ENCODE data around the gene ENOX1. TPM values are rescaled to one million over a fixed set of nuclear protein-coding genes. Genes with fewer than 3 reads are reported as not detected.

ENOX1 gene
- total and polyA plus RNA-seq, 2 of the 13 experiments (the other 11 are each of a cell fraction or from before 2014, with no cell fraction given) = not detected

GRCh38 chr13:43304945-43305344 is 481.8 kb downstream of the ENOX1 start:
- CTCF ChIA-PET (ENCODE audit: low intra/inter-chr PET ratio, low total read pairs) = no interaction called here
- Histone ChIP-seq H3K4me2 (ENCODE audit: low read depth, low read length) (no peak overlapping the region), H3K36me3 (replicated peaks in 1 of 2; ENCODE audit: control insufficient read depth in 1 of 2, insufficient read depth in 2 of 2, low read length in 2 of 2) (no peaks in the 10 kb centered on the region), H4K20me1 (ENCODE audit: insufficient read depth, low read length) (no peaks in the 10 kb centered on the region), H3K9me3 (ENCODE audit: low read length) (no peaks in the 10 kb centered on the region), H3K79me2 (ENCODE audit: insufficient read depth, low read length) (no peaks in the 10 kb centered on the region), H2AFZ (ENCODE audit: low read length) (no peak overlapping the region), H3K4me3 (replicated peaks in 1 of 3; ENCODE audit: insufficient read depth in 1 of 3, low read depth in 2 of 3, low read length in 3 of 3) (no peak overlapping the region), H3K4me1 (ENCODE audit: insufficient read depth, low read length) (peaks cover 16% of the 10 kb centered on the region), H3K27me3 (ENCODE audit: control insufficient read depth in 1 of 2, insufficient read depth in 2 of 2, low read length in 2 of 2) (peaks cover 0 to 1% of the 10 kb centered on the region in 2 experiments; a peak in 1 of 5 replicates), H3K9ac (ENCODE audit: insufficient read depth, low read depth, low read length) (no peak overlapping the region), H3K27ac (ENCODE audit: extremely low read length, insufficient read depth, low read length) (no peak overlapping the region)
- no peak for ATAC-seq
- DNase-seq (ENCODE audit: low spot score) = no peak
- BruUV-seq (replicated peaks) = no TSS peak
- WGBS (ENCODE audit: low lambda C conversion rate) = 13% methylated on average over 2 of the region's 2 CpGs
- FAIRE-seq = no peak
- POLR2A ChIA-PET = no interaction called here
- intact Hi-C loops (cut with micrococcal nuclease; ENCODE audit: unreplicated experiment) = no loop called here
- in situ Hi-C loops (cut with HindIII; ENCODE audit: extremely low pct_ligation_motif_present, low pct_unique_long_range_greater_than_20kb) = loop anchor here (25.0 kb wide), 1 partner anchor 482 kb away; the partner anchor contains the start of gene ENOX1
- TF ChIP-seq ZNF878 (CRISPR knock-in tag; IDR thresholded peaks at IDR 0.05) = no peak
- no peak for TF ChIP-seq PLSCR1 (CRISPR knock-in tag; IDR thresholded peaks at IDR 0.05; ENCODE audit: borderline replicate concordance)
- no peak for TF ChIP-seq GPN1 (CRISPR knock-in tag; IDR thresholded peaks at IDR 0.05; ENCODE audit: borderline replicate concordance)
- TF ChIP-seq ZNF326 (CRISPR knock-in tag; IDR thresholded peaks at IDR 0.05; ENCODE audit: borderline replicate concordance) = no peak
- TF ChIP-seq CHD2 (IDR thresholded peaks at IDR 0.05; ENCODE audit: low read depth, low read length) = no peak
- TF ChIP-seq KLF11 (CRISPR knock-in tag; IDR thresholded peaks at IDR 0.05) = no peak
- no peak for TF ChIP-seq ZNF317 (CRISPR knock-in tag; IDR thresholded peaks at IDR 0.05)

GRCh38 chr13:43304449-43304848 is 482.3 kb downstream of the ENOX1 start:
- no TSS peak for BruUV-seq (replicated peaks)
- H3K4me1 ChIP-seq (ENCODE audit: insufficient read depth, low read length) = peaks cover 16% of the 10 kb centered on the region
- no peaks in the 10 kb centered on the region for H4K20me1 ChIP-seq (ENCODE audit: insufficient read depth, low read length)
- in situ Hi-C loops (cut with HindIII; ENCODE audit: extremely low pct_ligation_motif_present, low pct_unique_long_range_greater_than_20kb) (loop anchor here (25.0 kb wide), 1 partner anchor 483 kb away; the partner anchor contains the start of gene ENOX1), intact Hi-C loops (cut with micrococcal nuclease; ENCODE audit: unreplicated experiment) (no loop called here)
- no peak for DNase-seq (ENCODE audit: low spot score)
- no peak overlapping the region for H3K27ac ChIP-seq (ENCODE audit: extremely low read length, insufficient read depth, low read length)
- no peak overlapping the region for H3K4me3 ChIP-seq (replicated peaks in 1 of 3; ENCODE audit: insufficient read depth in 1 of 3, low read depth in 2 of 3, low read length in 3 of 3)
- no peaks in the 10 kb centered on the region for H3K36me3 ChIP-seq (replicated peaks in 1 of 2; ENCODE audit: control insufficient read depth in 1 of 2, insufficient read depth in 2 of 2, low read length in 2 of 2)
- POLR2A ChIA-PET = no interaction called here
- H3K9me3 ChIP-seq (ENCODE audit: low read length) = no peaks in the 10 kb centered on the region
- no peak for FAIRE-seq
- no peak overlapping the region for H3K9ac ChIP-seq (ENCODE audit: insufficient read depth, low read depth, low read length)
- H2AFZ ChIP-seq (ENCODE audit: low read length) = no peak overlapping the region
- ATAC-seq = no peak
- peaks cover 0 to 1% of the 10 kb centered on the region in 2 experiments; a peak in 1 of 5 replicates for H3K27me3 ChIP-seq (ENCODE audit: control insufficient read depth in 1 of 2, insufficient read depth in 2 of 2, low read length in 2 of 2)
- WGBS (ENCODE audit: low lambda C conversion rate) = 0% methylated on average over 2 of the region's 2 CpGs
- H3K4me2 ChIP-seq (ENCODE audit: low read depth, low read length) = no peak overlapping the region
- TF ChIP-seq NR0B2 (CRISPR knock-in tag; IDR thresholded peaks at IDR 0.05) = no peak
- no peak for TF ChIP-seq MED8 (CRISPR knock-in tag; IDR thresholded peaks at IDR 0.05; ENCODE audit: insufficient replicate concordance)
- no peak for TF ChIP-seq NFYB (CRISPR knock-in tag; IDR thresholded peaks at IDR 0.05)
- no peak for TF ChIP-seq CREBL2 (CRISPR knock-in tag; IDR thresholded peaks at IDR 0.05; ENCODE audit: borderline replicate concordance)
- CTCF ChIA-PET (ENCODE audit: low intra/inter-chr PET ratio, low total read pairs) = no interaction called here
- no peaks in the 10 kb centered on the region for H3K79me2 ChIP-seq (ENCODE audit: insufficient read depth, low read length)

Measured in HepG2 (cell line).